Measurements from ENCODE around the gene MED13L.

Gene MED13L

DNA sequence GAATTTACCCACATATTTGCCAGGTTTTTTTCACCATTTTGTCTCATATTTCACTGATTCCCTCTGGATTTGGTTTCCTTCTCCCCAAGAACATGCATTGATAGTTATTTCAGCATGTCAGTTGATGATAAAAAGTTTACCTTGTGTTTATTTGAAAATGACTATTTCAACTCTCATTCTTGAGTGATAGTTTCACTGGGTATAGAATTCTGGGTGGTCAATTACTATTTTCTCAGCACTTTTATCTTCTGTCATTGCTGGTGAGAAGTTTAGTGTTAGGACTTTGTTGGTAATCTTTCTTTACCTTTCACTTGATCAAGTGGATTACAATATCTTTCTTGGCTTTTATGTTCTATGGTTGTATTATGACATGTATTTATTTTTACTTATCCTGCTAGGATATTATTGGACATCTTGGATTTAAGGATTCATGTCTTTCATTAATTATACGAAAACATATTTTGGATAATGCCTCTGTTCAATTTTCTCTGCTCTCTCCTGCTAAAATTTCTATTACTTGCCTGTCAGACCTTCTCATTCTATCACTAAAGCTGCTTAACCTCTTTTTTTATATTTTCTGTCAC, 338.6 kb downstream of the MED13L start:
- DNase-seq = no peak
- in situ Hi-C loops (cut with HindIII; ENCODE audit: low pct_ligation_motif_present, low pct_unique_long_range_greater_than_20kb, low sequenced_read_pairs) = no loop called here

DNA sequence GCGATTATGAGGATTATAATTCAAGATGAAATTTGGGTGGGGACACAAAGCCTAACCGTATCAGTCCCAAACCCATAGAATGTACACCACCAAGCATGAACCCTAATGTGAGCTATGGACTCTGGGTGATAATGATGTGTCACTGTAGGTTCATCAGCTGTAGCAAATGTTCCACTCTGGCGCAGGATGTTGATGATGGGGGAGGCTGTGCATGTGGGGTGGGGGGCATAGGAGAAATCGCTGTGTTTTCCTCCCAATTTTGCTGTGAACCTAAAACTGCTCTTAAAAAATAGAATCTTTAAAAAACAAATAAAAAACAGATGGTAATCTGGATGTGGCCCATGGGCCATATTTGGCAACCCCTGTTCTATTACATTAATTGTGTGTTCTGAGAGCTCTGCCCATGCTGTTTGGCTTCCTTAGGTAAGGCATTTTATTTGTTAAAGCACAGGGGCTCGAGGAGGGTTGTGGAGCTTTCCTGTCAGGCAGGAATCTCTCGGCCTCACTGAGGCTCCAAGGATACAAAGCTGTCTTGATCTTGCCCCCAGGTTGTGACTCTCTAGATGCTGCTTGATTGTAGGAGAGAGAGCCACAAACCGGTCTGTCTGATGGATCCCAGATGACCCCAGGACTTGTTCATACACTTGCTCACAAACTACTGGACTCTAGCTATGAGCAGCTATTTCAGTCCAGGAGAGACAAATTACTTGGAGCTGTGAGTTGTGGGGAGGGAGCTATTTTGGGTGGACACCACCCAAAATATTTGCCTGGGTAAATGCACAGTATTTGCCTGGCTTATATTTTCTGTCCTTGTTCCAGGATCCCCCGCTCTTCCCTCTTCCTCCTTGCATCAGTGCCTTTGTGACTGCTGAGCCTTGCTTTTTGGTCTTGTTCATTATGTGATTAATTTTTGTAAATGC, 340.2 kb downstream of the MED13L start:
- no peak for DNase-seq
- in situ Hi-C loops (cut with HindIII; ENCODE audit: low pct_ligation_motif_present, low pct_unique_long_range_greater_than_20kb, low sequenced_read_pairs) = no loop called here

DNA sequence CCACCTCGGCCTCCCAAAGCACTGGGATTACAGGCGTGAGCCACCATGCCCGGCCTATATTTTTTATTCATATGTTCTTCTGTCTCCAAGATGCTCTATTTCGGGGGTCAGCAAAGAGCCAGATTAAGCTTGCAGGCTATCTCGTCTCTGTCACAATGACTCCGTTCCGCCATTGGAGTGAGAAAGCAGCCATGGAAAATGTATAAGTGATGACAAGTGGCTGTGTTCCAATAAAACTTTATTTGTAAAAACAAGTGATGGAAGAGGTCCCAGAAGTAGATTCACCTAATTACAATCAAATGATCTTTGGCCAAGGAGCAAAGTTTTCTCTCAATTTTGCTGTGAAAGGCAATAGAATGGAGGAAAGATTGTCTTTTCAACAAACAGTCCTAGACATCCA, 342.6 kb downstream of the MED13L start:
- in situ Hi-C loops (cut with HindIII; ENCODE audit: low pct_ligation_motif_present, low pct_unique_long_range_greater_than_20kb, low sequenced_read_pairs) = no loop called here
- no peak for DNase-seq

DNA sequence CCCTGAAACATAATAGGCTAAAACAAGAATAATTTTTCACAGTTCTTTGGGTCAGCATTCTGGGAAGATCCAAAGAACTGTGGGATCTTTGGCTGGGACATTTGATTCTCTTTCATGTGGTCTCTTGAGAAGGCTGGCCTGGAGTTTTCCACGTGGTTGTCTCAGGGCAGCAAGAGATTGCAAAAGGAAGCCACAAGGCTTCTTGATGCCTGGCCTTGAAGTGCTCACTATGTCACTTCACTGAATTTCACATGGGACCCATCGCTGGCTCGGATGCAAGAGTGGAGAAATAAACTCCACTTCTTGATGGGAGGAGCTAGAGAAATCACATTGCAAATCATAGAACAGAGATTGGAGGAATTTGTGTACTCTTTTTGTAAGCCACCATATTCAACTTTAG, 343.4 kb downstream of the MED13L start:
- in situ Hi-C loops (cut with HindIII; ENCODE audit: low pct_ligation_motif_present, low pct_unique_long_range_greater_than_20kb, low sequenced_read_pairs) = no loop called here
- DNase-seq = no peak

DNA sequence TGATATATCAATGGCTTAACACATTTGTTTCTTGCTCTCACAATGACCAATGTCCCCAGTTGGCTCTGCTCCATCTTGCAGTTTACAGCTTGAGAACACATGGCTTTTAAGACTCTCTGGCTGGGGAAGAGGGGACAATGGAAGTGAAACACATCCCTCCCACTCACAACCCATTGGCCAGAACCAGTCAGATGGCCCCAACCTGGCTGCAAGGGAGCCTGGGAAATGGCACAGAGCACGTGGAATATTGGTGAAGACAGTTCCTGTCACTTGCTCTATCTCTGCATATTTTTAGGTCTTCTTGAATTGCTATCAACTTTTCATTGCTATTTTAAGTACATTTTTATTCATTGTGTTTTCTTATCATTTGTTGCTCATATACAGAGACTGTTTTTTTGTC, 345.4 kb downstream of the MED13L start:
- in situ Hi-C loops (cut with HindIII; ENCODE audit: low pct_ligation_motif_present, low pct_unique_long_range_greater_than_20kb, low sequenced_read_pairs) = no loop called here
- no peak for DNase-seq

DNA sequence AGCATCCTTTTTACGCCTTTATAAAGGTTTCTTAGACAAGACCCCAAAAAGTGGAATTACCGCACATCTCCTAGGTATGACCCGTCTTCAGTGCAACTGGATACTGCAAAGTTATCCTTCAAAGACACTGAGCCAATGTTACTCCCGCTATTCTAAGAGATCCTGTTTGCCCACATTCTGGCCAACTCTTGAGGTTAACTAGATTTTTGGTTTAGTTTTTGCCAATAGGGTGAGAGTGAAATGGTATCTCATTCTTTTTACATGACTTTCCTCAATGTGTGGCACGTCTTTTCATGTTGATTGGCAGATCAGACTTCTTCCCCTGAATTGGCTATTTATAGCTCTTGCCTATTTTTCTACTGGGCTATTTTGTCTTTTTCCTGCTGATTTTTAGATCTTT, 347.2 kb downstream of the MED13L start:
- no peak for DNase-seq
- in situ Hi-C loops (cut with HindIII; ENCODE audit: low pct_ligation_motif_present, low pct_unique_long_range_greater_than_20kb, low sequenced_read_pairs) = no loop called here

DNA sequence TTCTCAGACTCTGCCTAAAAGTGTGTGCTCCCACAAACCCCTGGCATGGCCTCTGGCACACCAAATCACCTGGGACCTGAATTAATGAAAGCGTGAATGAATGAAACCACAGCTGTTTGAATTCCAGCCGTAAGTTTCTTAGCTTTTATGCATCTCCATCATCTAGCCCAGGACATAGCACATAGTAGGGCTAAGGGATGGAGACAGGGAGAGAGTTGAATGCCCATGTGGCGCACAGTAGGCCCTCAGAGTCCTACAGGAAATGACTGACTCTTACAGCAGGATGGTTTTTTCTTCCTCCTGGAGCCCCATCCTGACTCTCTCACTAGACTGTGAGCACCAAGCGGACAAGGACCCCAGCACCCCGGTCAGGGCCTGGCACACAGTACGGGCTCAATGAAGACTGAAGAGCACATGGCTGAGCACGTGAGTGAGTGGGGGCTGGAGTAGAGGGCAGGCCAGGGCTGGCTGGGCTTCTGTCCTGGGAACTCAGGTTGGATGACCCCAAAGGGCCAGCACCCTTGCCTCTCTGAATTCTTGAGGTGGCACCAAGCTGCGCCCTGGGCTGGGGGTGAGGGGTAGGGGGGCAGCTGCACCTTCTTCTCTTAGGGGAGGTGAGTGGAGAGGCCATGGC, 351.3 kb downstream of the MED13L start:
- in situ Hi-C loops (cut with HindIII; ENCODE audit: low pct_ligation_motif_present, low pct_unique_long_range_greater_than_20kb, low sequenced_read_pairs) = no loop called here
- no peak for DNase-seq

DNA sequence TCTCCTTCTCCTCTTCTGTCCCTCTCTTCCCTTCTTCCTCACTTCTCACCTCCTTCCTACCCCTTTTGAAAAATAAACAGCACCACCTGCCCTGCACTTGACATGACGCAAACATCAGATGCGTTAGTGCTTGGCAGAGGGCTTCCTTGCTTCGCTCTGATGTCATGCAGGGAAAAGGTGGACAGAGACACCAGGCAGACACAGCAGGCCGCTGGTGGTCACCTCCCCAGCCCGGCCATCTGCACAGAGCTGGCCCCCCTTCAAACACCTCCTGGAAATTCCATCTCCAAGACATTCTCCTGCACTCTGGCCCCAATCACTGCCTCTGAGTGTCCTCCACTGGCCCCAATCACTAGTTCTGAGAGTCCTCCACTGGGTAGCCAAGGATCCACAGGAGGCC, 353.6 kb downstream of the MED13L start:
- no peak for DNase-seq
- in situ Hi-C loops (cut with HindIII; ENCODE audit: low pct_ligation_motif_present, low pct_unique_long_range_greater_than_20kb, low sequenced_read_pairs) = no loop called here

DNA sequence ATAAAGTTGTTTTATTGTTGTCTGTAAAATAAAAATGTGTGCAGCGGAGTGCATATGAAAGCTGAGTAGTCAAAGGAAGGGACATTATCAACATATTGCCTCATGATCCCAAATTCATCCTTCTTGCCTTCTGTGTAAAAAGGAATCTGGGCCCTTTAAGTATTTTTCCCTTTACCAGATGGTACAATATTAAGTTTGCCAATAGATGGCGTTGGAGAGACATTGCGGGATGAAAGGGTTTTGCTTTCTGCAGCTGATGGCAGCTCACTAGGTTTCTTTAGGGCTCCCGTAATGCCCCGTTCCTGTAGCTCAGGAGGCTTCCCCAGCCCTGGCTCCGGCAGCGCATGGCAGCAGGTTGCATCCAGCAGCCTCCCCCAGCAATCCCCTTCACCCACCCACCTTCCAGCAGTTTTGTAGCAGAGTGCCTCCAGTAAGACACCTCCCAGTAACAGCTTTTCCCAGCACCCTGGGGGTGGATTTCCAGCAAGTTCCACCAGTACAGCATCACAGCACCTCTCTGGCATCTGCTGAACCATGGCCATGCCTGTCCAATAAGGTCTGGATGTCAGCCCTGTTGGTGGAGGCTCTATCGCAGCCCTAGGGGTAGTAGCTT, 354.4 kb downstream of the MED13L start:
- in situ Hi-C loops (cut with HindIII; ENCODE audit: low pct_ligation_motif_present, low pct_unique_long_range_greater_than_20kb, low sequenced_read_pairs) = no loop called here
- peak; percentile 49 for DNase-seq

DNA sequence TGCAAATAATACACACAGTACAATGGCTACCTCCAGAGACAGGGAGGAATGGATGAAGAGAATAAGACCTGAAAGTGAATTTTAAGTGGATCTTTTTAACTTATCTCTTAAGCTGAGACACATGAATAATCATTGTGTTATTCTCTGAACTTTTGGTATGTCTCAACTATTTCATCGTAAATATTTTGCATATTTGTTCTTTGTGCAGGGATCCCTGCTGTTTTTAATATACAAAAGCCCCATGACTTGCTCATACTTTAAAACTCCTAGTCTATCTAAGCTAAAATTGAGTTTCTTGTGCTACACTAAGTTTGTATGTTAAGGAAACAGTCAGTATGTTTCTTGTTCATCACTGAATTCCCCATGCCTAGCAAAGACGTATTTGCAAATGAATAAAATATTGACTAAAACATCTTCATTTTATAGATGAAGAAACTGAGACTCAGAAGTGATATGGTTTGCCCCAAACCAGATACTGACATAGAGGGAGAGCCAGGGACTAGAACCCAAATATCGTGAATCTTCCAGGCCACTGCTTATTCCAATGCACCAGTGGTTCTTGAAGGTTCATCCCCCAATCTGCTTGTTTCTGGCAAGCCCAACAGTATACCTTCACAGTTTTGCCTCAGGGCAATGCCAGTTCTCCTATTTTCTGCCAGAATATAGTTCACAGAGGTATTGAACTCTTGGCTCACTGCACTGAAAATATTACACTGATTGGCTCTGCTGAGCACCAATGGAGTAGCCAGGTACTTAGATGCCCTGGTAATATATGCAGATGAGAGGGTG, 356.9 kb downstream of the MED13L start:
- DNase-seq = no peak

DNA sequence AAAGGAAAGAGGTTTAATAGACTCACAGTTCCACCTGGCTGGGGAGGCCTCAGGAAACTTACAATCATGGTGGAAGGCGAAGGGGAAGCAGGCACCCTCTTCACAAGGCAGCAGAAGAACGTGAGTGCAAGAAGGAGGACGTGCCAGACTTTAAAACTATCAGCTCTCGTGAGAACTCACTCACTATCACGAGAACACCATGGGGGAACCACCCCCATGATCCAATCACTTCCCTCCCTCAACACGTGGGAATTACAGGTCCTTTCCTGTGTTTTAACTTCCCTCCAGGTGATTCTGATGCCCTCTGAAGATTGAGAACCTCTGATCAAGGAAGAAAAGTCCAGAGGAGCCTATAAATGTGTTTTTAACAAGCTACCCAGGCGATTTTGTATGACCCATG, 358.7 kb downstream of the MED13L start:
- in situ Hi-C loops (cut with HindIII; ENCODE audit: low pct_ligation_motif_present, low pct_unique_long_range_greater_than_20kb, low sequenced_read_pairs) = no loop called here
- no peak for DNase-seq

More for the DNA sequence above, 356.9 kb downstream of the MED13L start:
- in situ Hi-C loops (cut with HindIII; ENCODE audit: low pct_ligation_motif_present, low pct_unique_long_range_greater_than_20kb, low sequenced_read_pairs) = no loop called here

DNA sequence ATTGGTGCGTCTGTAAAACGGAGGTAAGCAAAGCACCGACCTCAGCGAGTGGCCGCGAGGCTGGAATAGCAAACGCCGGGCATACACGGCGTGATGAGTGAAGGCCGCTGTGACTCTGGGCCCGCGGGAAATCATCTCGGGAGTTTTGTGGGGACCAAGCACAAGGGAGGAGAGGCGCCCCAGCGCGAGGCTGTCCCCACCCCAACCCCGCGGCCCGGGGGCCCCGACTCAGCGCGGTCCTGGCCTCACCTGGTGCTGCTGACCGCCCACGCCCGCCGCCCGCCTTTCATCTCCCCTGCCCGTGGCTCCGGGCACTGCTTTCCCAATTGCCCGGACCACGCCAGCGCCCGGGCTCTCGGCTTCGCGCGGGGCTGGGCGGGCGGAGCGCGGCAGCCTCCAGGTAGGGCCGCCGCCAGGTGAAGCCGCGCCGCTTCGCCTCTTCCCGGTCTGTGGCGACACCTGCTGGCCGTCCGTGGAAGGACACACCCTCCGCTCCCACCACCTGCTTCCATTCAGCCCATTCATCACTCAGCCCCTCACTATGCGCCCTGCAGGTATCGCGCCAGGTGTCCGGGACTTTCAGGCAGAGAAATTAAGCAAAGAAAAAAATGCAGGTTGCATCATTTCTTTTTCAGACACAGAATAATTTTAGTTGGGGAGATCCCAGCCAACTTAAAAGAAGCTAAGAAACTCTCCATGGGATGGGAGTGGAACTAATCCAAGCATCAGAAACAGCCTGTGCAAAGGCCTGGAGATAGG, 360.4 kb downstream of the MED13L start:
- DNase-seq = peak; percentile 45
- in situ Hi-C loops (cut with HindIII; ENCODE audit: low pct_ligation_motif_present, low pct_unique_long_range_greater_than_20kb, low sequenced_read_pairs) = no loop called here

DNA sequence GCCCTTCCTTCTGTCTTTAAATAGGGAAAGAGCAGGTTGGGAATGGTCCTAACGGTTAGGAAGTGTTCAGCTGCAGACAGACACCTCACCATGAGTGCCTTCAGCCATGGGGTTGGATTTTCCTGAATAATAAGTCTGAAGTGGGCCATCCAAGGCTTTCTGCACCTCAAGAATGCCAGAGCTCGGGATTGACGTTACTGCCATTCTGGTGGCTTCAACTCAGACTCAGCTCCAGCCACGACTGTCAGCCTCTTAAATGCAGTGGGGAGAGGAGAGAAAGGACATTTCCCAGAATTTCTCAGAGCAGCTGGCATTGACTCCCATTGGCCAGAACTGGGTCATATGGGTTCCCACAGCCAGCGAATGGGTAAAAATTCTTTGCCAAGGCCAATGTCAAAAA, 363.4 kb downstream of the MED13L start:
- DNase-seq = no peak
- in situ Hi-C loops (cut with HindIII; ENCODE audit: low pct_ligation_motif_present, low pct_unique_long_range_greater_than_20kb, low sequenced_read_pairs) = no loop called here

DNA sequence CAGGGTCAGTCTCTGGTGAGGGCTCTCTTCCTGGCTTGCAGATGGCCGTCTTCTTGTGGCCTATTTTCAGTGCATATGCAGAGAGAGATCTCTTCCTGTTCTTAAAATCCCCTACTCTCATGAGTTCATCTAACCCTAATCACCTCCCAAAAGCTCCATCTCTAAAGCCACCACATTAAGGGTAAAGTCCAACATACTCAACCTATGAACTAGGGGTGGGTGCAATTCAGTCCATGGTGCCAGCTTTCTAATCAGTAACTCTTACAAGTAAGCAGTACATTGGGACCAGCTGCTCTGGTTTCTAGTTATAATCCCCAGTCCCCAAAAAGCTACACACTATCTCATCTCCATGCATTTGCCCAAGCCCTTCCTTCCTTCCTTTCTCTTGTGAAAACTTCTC, 365.1 kb downstream of the MED13L start:
- in situ Hi-C loops (cut with HindIII; ENCODE audit: low pct_ligation_motif_present, low pct_unique_long_range_greater_than_20kb, low sequenced_read_pairs) = no loop called here

DNA sequence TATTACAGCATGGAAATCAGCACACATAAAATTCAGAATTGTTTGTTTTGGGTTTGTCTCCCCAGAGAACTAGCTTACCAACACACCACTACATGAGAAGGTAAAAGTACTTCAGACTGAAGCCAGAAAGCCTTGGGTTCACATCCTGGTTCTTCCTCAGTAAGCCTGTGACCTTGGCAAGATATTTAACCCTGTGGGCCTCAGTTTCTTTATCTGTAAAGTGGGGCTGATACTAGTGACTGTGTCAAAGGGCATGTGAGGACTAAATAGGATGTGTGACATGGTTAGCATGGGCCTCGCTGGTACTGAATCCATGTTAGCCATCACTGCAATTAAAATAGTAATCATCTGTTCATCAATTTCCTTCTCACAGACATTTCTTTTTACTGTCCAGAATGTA, 366.1 kb downstream of the MED13L start:
- in situ Hi-C loops (cut with HindIII; ENCODE audit: low pct_ligation_motif_present, low pct_unique_long_range_greater_than_20kb, low sequenced_read_pairs) = no loop called here
- no peak for DNase-seq

More for the DNA sequence above, 365.1 kb downstream of the MED13L start:
- DNase-seq = no peak

DNA sequence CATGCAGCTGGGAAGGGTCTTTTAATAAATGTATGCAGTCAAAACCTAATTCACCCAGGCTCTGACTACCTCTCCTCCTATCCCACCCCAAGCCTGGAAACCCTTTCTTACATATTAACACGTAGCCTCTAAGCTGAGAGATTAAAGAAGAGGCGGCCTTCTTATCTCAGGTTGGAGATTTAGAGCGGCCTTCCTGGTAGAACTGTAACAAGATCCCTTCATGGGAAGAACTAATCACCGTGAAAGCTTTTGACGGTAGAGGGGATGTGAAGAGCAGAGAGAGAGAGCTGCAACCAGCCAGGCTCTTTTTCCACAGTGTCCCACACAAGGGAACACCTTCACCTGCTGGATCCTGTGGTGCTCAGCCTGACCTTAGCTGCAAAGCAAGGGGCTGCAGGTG, 367.4 kb downstream of the MED13L start:
- in situ Hi-C loops (cut with HindIII; ENCODE audit: low pct_ligation_motif_present, low pct_unique_long_range_greater_than_20kb, low sequenced_read_pairs) = no loop called here

More for the DNA sequence above, 367.4 kb downstream of the MED13L start:
- DNase-seq = no peak
